Measurements from ENCODE around the gene ATL1. TPM values are rescaled to one million over a fixed set of nuclear protein-coding genes. Genes with fewer than 3 reads are reported as not detected.

ATL1 gene
- total RNA-seq, 4 donors from 2014 or later = 3.6 to 11.3 (median 5.6) TPM

- TF ChIP-seq CTCF (IDR thresholded peaks at IDR 0.05) = no peak
- DNase-seq (ENCODE audit: low spot score) (no peak), ATAC-seq (ENCODE audit: low FRiP score) (no peak)
Observed at GRCh38 chr14:50678163-50678562, 118.2 kb downstream of the ATL1 start.

- ATAC-seq (ENCODE audit: low FRiP score) = no peak
- DNase-seq (ENCODE audit: low spot score) = no peak
Observed at GRCh38 chr14:50679674-50680073, 119.7 kb downstream of the ATL1 start.

More at GRCh38 chr14:50679674-50680073, 119.7 kb downstream of the ATL1 start:
- no peak for TF ChIP-seq CTCF (IDR thresholded peaks at IDR 0.05)

Small RNA genes lying within 50 kb of the gene (small RNA-seq; reads per million reads assigned to genes)
- gene RN7SL452P = not detected
- gene SNRPGP1 = not detected

Other genes with a start within 250 kb of the ATL1 start
- gene L2HGDH, start 247.9 kb upstream of the ATL1 start, total RNA-seq = 1 to 10 TPM; 2.3 to 6.2 (median 4.5) TPM
- 10 to 100 TPM; 16.5 to 19.1 (median 17.4) TPM for gene DMAC2L, start 247.8 kb upstream of the ATL1 start, total RNA-seq
- gene CDKL1, start 163.3 kb upstream of the ATL1 start, total RNA-seq = 10 to 100 TPM; 27.7 to 44.3 (median 36.7) TPM
- 100 to 1,000 TPM in 2 of 4 donors, 10 to 100 TPM in 2; 78.9 to 161 (median 101) TPM for gene MAP4K5, start 27.6 kb upstream of the ATL1 start, total RNA-seq
- gene SAV1, start 108.2 kb downstream of the ATL1 start, total RNA-seq = 10 to 100 TPM; 37.7 to 49.7 (median 40.0) TPM